Testis (tissue), 2 donors: ENCODE measurements around the gene PRKAG1.

Experiments
- POLR2A ChIP-seq: fragments of 450-650 bp; IDR thresholded peaks from one replicate; pipeline ENCODE4 v1.6.1; 2017; ENCODE audit warnings: antibody characterized with exemption, mild to moderate bottlenecking, moderate library complexity
- TF ChIP-seq, protein P1 (sequence below), 3 experiments: fragments of 450-650 bp in 2 of 3; fragments of 200-600 bp in 1 of 3; sonication (generic) in 1 of 3; IDR thresholded peaks; one replicate each; pipeline ENCODE4 v1.5.1; 2016 to 2019; ENCODE audit warnings: antibody characterized with exemption in 3 of 3, mild to moderate bottlenecking in 2 of 3, moderate library complexity in 1 of 3

GRCh38 chr12:48998497-48999353 is 19.9 kb downstream of the PRKAG1 start:
- TF ChIP-seq, protein P1, sequence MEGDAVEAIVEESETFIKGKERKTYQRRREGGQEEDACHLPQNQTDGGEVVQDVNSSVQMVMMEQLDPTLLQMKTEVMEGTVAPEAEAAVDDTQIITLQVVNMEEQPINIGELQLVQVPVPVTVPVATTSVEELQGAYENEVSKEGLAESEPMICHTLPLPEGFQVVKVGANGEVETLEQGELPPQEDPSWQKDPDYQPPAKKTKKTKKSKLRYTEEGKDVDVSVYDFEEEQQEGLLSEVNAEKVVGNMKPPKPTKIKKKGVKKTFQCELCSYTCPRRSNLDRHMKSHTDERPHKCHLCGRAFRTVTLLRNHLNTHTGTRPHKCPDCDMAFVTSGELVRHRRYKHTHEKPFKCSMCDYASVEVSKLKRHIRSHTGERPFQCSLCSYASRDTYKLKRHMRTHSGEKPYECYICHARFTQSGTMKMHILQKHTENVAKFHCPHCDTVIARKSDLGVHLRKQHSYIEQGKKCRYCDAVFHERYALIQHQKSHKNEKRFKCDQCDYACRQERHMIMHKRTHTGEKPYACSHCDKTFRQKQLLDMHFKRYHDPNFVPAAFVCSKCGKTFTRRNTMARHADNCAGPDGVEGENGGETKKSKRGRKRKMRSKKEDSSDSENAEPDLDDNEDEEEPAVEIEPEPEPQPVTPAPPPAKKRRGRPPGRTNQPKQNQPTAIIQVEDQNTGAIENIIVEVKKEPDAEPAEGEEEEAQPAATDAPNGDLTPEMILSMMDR (IDR thresholded peaks at IDR 0.05), result no peak
- TF ChIP-seq POLR2A, result no peak
